T-helper 2 cell (primary cell): ENCODE data around the gene PLA2G10.
"Not testable (repeated sequence)": the region's sequence is repeated elsewhere in the genome, so short reads cannot be mapped to it uniquely, and the experiment has no call there.

Source experiments
- DNase-seq, 5 experiments: peaks; one replicate each; pipeline versions ENCODE4 v3.0.0 to v3.0.0-alpha.2; 2012 to 2022

The PLA2G10 gene

DNA sequence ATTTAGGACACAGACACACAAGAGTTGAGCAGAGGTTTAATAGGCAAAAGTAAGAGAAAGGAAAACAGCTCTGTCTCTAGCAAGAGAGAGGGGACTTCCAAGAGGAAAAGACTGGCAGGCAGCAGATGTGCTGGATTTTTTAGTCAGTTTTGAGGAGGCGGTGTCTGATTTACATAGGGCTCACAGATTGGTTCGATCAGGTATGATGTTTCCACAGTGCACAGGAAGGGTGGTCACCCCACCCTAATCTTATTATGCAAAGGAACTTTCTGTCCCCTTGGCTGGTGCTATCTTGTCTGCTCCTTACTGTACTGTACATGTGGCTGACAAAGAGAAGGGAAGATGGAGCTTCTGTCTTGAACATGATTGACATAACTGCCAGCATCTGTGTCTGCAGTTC is 36.0 kb downstream of the PLA2G10 start:
- peak in 1 of 5 experiments; percentile 8 for DNase-seq

DNA sequence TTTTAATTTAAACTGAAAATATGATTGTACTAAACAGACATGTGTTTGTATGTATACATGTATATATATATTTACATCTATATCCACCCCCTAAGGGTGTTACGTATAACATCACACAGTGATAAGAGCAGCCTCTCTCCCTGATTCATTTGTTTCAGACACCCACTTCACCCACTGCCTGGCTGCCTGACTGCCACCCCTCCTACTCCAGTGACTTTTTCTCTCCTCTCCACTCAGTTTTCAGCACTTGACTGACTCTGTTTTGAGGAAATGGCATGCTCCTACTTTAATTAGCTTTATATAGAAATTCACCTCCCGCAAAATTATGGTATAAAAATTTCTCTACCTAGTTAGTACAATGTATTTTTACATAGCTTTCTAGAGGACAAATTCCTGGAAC is 41.4 kb downstream of the PLA2G10 start:
- DNase-seq = no peak

DNA sequence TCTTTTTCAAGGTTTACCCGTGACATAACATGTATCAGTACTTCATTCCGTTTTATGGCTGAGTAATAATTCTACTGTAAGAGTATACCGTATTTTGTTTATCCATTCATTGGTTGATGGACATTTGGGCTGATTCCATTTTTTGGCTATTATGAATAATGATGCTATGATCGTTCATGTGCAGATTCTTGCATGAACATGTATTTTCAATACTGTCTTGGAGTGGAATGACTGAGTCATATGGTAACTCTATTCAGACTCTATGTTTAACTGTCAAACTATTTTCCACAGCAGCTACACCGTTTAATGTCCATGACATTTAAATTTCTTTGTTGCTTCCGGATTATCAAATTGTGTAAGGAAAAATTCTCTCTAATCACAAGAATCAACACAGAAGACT is 43.5 kb downstream of the PLA2G10 start:
- no peak for DNase-seq

DNA sequence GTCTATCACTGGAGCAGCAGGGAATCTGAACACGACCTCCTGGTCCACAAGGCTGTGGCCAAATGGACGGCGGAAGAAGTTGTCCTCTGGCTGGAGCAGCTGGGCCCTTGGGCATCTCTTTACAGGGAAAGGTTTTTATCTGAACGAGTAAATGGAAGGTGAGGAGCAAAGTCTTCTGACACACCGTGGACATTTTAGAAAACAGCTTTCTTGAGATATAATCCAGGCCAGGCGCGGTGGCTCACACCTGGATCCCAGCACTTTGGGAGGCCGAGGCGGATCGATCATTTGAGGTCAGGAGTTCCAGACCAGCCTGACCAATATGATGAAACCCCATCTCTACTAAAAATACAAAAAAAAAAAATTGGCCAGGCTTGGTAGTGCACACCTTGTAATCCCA is 44.3 kb downstream of the PLA2G10 start:
- DNase-seq = no peak

GRCh38 chr16:14641926-14642325 is 52.2 kb downstream of the PLA2G10 start:
- DNase-seq = peak in 1 of 5 experiments; percentile 17

DNA sequence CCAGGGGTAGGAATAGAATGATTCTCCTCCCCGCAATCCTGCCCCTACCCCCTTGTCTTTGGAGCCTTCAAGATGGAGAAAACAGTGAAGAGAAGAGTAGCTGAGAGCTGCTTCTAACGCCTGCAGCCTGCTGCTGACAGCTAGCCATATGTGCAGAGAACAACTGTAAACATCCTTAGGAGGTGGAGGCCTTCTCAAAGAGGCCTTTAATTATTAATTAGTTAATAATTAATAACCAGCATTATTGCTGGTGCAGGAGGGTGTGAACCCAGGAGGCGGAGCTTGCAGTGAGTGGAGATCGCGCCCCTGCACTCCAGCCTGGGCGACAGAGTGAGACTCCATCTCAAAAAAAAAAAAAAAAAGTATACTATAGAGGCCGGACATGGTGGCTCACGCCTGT is 52.9 kb downstream of the PLA2G10 start:
- no peak for DNase-seq

DNA sequence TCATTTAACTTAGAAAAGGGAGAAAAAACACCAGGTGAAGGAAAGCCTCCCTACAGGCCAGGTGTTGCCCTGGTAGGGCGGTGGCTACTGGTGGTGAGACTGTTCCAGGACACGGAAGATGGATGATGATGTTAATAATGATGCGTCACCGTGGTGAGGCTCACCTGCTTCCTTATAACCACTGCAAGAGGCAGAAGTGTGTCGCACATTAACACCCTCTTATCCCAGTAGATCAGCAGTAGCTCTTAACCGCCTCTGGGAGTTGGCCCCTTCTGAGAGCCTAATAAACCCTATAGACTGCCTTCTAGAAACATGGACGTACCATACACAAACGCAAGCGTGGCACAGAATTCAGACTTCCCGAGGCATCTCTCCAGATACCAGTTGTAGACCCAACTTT is 53.6 kb downstream of the PLA2G10 start:
- DNase-seq = peak in 1 of 5 experiments; percentile 8

DNA sequence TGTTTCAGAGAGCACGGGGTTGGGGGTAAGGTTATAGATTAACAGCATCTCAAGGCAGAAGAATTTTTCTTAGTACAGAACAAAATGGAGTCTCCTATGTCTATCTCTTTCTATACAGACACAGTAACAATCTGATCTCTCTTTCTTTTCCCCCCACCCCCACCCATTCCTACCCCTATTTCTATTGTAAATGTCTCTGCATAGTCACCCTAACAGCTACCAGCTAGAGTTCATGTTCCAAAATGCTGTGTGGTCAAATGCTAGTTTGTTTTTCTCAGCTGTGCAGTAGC is 57.2 kb downstream of the PLA2G10 start:
- not testable (repeated sequence) for DNase-seq

DNA sequence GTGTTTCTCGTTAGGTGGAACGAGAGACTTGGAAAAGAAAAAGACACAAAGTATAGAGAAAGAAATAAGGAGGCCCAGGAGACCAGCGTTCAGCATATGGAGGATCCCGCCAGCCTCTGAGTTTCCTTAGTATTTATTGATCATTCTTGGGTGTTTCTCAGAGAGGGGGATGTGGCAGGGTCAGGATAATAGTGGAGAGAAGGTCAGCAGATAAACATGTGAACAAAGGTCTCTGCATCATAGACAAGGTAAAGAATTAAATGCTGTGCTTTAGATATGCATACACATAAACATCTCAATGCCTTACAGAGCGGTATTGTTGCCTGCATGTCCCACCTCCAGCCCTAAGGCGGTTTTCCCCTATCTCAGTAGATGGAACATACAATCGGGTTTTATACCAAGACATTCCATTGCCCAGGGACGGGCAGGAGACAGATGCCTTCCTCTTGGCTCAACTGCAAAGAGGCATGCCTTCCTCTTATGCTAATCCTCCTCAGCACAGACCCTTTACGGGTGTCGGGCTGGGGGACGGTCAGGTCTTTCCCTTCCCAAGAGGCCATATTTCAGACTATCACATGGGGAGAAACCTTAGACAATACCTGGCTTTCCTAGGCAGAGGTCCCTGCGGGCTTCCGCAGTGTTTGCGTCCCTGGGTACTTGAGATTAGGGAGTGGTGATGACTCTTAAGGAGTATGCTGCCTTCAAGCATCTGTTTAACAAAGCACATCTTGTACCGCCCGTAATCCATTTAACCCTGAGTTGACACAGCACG is 57.7 kb downstream of the PLA2G10 start:
- DNase-seq = not testable (repeated sequence)

- DNase-seq = no peak
Observed at GRCh38 chr16:14635395-14636165, 58.5 kb downstream of the PLA2G10 start.

DNA sequence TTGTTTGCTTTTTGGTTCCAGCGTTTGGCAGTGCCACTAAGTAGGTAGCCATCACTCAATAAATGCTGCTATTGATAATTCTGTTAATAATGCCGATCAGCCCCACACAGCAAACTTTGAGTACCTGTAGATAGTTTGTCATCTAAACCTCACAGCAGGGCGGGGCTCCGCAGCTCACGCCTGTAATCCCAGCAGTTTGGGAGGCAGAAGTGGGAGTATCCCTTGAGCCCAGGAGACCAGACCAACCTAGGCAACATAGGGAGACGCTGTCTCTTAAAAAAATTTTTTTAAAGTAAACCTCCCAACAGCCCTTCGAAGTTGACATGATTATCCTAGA is 59.8 kb downstream of the PLA2G10 start:
- no peak for DNase-seq

DNA sequence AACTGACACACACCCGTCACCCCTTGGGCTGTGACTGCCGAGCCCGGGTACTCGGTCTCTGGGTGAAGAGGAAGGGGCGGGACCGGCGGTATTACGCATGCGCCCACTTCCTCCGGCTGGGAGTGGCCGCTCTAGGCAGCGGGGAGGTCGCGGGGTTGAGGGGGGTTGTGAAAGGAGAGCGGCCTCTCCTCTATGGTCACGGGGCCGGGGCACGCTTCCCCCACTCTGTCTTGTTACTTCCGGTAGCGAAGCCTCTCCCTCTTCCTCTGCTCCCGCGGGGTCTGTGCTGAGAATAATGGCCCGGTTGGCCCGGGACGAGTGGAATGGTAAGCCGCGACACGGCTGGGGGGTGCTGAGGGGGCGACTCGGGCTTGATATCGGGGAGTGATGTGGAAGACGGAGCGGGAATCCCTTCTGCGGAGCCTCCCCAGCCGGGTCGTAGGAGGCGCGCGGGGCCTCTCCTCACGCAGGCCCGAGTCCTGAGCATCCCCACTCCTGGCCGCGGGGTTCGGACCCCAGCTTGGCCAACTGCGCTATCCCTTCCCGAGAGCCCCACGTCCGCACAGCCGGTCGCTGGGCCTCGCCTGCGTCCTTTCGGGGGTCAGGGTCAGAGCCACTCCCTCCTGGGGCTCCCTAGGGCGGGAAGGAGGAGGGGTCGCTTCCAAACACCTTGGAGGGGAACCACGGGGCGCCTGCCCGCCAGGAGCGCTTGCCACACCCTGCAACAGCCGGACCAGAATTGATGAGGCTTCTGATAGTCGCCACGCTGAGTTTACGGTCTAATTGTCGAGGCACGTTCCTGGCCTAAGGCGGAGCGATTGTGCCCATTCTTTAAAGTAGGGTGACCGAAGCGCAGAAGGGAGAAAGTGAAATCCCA is 61.2 kb downstream of the PLA2G10 start, which contains the start of gene BFAR:
TSS of gene BFAR (plus strand) at position 259 of the 877 bp plus-strand sequence. CDS start 11,396 bp downstream, outside the sequence.
- DNase-seq = peak; percentile 98 to 99 (median 99)

GRCh38 chr16:14630620-14631330 is 63.3 kb downstream of the PLA2G10 start:
- not testable (repeated sequence) for DNase-seq

DNA sequence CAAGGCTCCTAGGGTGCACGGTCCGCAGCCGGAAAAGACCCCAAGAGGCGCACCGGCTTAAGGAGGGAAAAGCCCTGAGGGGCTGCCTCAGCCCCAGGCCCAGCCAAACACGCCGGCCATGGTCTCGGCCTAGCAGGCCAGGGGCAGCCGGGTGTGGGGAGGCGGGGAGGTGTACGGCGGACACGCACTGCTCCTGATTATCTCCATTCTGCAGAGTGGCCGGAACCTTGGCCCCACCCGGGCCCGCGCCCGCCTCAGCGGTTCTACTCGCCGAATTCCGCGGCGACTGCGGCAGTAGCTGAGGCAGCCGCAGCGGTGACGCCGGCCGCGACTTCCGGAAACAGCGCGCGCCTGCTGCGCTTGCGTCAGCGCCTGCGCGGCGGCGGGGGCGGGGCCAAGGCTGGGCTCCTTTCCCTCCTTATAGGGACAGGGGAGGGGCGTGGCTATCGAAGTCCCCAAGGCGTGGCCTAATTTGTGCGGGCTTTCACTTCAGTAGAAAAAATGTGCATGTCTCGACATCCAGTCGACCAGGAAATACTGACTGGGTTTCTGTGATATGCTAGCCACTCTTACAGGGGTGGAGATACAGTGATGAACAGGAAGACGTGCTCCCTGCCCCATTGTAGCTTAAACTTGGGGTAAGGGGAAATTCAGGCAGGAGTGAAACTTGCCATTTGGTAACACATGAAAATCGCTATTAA is 64.0 kb downstream of the PLA2G10 start, which contains the start of gene PARN:
TSS of gene PARN (minus strand) at position 342 of the 701 bp plus-strand sequence. CDS start at position 207, 135 bp downstream.
- peak; percentile 95 to 98 (median 97) for DNase-seq

GRCh38 chr16:14629612-14629918 is 64.5 kb downstream of the PLA2G10 start:
- DNase-seq = no peak

DNA sequence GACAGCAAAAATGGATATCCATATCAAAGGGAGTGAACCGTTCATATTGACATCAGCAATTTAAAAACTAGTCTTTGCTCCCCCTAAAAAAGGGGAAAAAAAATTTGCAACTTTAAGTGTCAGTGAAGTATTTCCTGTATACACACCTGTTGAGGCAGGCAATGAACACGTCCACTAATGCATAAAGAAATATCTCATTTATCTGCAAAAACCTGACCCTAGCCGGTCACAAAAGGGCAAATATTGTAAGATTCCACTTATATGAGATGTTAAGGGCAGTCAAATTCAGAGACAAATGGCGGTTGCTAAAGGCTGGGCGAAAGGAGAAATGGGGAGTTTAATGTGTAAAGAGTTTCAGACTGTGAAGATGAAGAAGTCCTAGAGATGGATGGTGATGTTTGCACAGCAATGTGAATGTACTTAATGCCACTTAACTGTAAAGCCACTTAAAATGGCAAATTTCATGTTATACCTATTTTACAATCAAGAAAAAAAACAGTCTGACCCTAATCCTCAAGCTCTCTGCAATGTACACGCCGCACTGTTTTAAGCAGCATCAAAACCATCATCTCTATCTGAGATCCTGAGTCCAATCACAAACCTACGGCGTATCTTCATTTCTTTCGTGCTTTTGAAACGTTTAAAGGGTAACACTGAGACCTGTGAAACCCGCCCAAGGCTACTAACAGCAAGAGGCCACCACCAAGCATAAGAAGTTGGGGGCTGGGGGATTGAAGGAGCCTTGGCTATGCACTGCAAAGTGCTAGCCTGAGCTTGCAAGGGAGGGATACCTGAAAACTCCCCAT is 65.1 kb downstream of the PLA2G10 start:
- peak in 1 of 5 experiments; percentile 52 for DNase-seq

DNA sequence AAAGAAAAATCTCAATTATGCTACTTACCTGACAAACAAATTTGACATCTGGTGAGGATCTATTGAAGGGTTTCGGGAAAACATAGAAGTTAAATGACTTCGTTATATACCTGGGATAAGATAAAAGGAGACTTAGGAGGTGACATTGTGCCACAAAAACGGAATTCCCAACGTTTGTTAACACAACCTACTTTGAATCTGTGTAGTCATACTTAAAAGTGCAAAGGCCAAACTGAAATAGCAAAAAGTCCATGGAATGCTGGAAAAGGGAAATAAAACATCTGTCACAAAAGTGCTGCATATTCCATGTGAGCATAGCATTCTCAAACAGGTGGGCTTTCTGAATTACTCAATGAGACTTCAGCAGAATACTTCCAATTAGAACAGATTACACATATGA is 67.0 kb downstream of the PLA2G10 start:
- no peak for DNase-seq
